CD4-positive, alpha-beta T cell (primary cell): ENCODE data around the gene SERGEF. TPM values are rescaled to one million over a fixed set of nuclear protein-coding genes. Genes with fewer than 3 reads are reported as not detected.

Experiments
- ATAC-seq: fragments of 200-7000 bp; cut with Tn5 transposase; one replicate; pipeline ENCODE4 v1.10.0; 2022; ENCODE audit warnings: mild to moderate bottlenecking; ENCODE audit not compliant: poor library complexity
- CTCF ChIA-PET: fragments of 350-600 bp; sonication (Branson Sonifier 250); formaldehyde crosslinking; loops from one replicate; lab custom pipeline; 2021; ENCODE audit warnings: antibody characterized with exemption, inconsistent platforms; lab: Charles Lee
- POLR2A ChIA-PET: fragments of 350-600 bp; sonication (Branson Sonifier 250); formaldehyde crosslinking; loops from one replicate; lab custom pipeline; 2021; ENCODE audit warnings: antibody characterized with exemption, inconsistent platforms; lab: Charles Lee
- DNase-seq, 14 experiments: peaks; one replicate each; pipeline ENCODE4 v3.0.0-alpha.2; 2013 to 2020; ENCODE audit warnings: mixed read lengths in 2 of 14
- H3K27ac ChIP-seq, 2 donors: one replicate each; pipeline versions ENCODE4 v1.5.1 to v1.7.0; 2013; ENCODE audit warnings: low read length in 2 of 2, low read depth in 1 of 2, mild to moderate bottlenecking in 1 of 2
- H3K27me3 ChIP-seq, 2 experiments: 1 replicate in 1 of 2; 2 replicates in 1 of 2; pipeline versions ENCODE4 v1.6.1 to v1.7.0; 2013; ENCODE audit warnings: low read length in 2 of 2, control low read depth in 1 of 2, mild to moderate bottlenecking in 1 of 2, moderate library complexity in 1 of 2; ENCODE audit not compliant: insufficient read depth in 2 of 2, control insufficient read depth in 1 of 2
- H3K36me3 ChIP-seq: one replicate; pipeline ENCODE4 v1.6.1; 2013; ENCODE audit warnings: low read length, control low read depth; ENCODE audit not compliant: insufficient read depth
- H3K4me1 ChIP-seq: one replicate; pipeline ENCODE4 v1.6.1; 2013; ENCODE audit warnings: low read length, control low read depth; ENCODE audit not compliant: insufficient read depth
- H3K4me3 ChIP-seq: one replicate; pipeline ENCODE4 v1.5.1; 2013; ENCODE audit warnings: mild to moderate bottlenecking, low read length, moderate library complexity
- H3K9me3 ChIP-seq, 2 experiments: 1 replicate in 1 of 2; 2 replicates in 1 of 2; pipeline versions ENCODE4 v1.6.1 to v1.7.0; 2013; ENCODE audit warnings: low read length in 2 of 2, mild to moderate bottlenecking in 2 of 2, control low read depth in 1 of 2, moderate library complexity in 1 of 2; ENCODE audit not compliant: control insufficient read depth in 1 of 2, insufficient read depth in 1 of 2
- H3K27ac Mint-ChIP-seq: one replicate; pipeline ENCODE4 v1.8.0; 2020; ENCODE audit warnings: mixed read lengths
- H3K27me3 Mint-ChIP-seq: one replicate; pipeline ENCODE4 v1.8.0; 2021; ENCODE audit warnings: mixed read lengths
- H3K36me3 Mint-ChIP-seq: one replicate; pipeline ENCODE4 v1.8.0; 2021; ENCODE audit warnings: low read depth, mixed read lengths
- H3K4me1 Mint-ChIP-seq: one replicate; pipeline ENCODE4 v1.8.0; 2021; ENCODE audit warnings: low read depth, mixed read lengths
- H3K4me3 Mint-ChIP-seq: one replicate; pipeline ENCODE4 v1.8.0; 2020; ENCODE audit warnings: mild to moderate bottlenecking, mixed read lengths
- H3K9me3 Mint-ChIP-seq: one replicate; pipeline ENCODE4 v1.8.0; 2020; ENCODE audit warnings: mixed read lengths
- intact Hi-C, 2 experiments: fragments of 100-400 bp; cut with DNase I in 1 of 2; cut with micrococcal nuclease in 1 of 2; formaldehyde crosslinking; loops; one replicate each; pipeline versions ENCODE4 v1.15.1 to v1.9.0; 2023 to 2025; cut with DNase I, micrococcal nuclease
- total RNA-seq, 174 experiments: library from RNA in 2 of 174; stranded (reverse) in 2 of 174; gene quantifications; one replicate each; pipeline ENCODE4 v1.2.3 and lab custom pipeline; 2021 to 2026
- TF ChIP-seq, protein P1 (sequence below): fragments of 200-600 bp; IDR thresholded peaks from one replicate; pipeline ENCODE4 v1.8.0; 2022; ENCODE audit warnings: antibody characterized with exemption, mild to moderate bottlenecking

SERGEF gene
- total RNA-seq, 2 experiments from 2014 or later, result 35.2 to 37.1 TPM

DNA sequence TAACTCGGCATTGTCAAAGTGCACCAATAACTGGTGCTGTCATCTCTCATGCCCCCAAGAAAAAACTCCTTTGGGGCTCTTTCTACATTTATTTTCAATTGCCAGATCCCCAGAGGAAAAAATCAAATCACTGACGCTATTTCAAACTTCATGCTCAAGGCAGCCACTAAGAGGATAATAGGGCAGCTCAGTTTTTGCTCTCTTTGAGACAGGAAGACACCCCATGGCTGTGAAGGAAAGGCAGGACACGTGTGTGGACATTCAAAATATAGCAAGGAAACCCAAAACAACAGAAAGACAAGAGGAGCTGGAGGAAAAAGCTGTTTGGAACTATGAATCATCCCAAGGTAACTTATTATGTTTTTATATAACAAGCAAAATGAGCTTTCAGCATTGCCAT, 83.7 kb downstream of the SERGEF start:
- no peak overlapping the region for H3K4me3 ChIP-seq
- no peaks in the 10 kb centered on the region for H3K4me1 Mint-ChIP-seq
- H3K36me3 ChIP-seq, result peaks cover 22% of the 10 kb centered on the region
- no peak overlapping the region for H3K27ac ChIP-seq
- POLR2A ChIA-PET, result no interaction called here
- CTCF ChIA-PET, result no interaction called here
- H3K4me3 Mint-ChIP-seq, result no peak overlapping the region
- intact Hi-C loops, result no loop called here
- H3K36me3 Mint-ChIP-seq, result peaks cover 84% of the 10 kb centered on the region
- ATAC-seq, result no peak
- no peaks in the 10 kb centered on the region for H3K27me3 Mint-ChIP-seq
- TF ChIP-seq, protein P1, sequence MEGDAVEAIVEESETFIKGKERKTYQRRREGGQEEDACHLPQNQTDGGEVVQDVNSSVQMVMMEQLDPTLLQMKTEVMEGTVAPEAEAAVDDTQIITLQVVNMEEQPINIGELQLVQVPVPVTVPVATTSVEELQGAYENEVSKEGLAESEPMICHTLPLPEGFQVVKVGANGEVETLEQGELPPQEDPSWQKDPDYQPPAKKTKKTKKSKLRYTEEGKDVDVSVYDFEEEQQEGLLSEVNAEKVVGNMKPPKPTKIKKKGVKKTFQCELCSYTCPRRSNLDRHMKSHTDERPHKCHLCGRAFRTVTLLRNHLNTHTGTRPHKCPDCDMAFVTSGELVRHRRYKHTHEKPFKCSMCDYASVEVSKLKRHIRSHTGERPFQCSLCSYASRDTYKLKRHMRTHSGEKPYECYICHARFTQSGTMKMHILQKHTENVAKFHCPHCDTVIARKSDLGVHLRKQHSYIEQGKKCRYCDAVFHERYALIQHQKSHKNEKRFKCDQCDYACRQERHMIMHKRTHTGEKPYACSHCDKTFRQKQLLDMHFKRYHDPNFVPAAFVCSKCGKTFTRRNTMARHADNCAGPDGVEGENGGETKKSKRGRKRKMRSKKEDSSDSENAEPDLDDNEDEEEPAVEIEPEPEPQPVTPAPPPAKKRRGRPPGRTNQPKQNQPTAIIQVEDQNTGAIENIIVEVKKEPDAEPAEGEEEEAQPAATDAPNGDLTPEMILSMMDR, result no peak
- DNase-seq, result no peak
- no peaks in the 10 kb centered on the region for H3K4me1 ChIP-seq
- H3K9me3 Mint-ChIP-seq, result peaks cover 3% of the 10 kb centered on the region
- H3K9me3 ChIP-seq, result no peaks in the 10 kb centered on the region
- no peaks in the 10 kb centered on the region for H3K27me3 ChIP-seq
- H3K27ac Mint-ChIP-seq, result no peak overlapping the region

DNA sequence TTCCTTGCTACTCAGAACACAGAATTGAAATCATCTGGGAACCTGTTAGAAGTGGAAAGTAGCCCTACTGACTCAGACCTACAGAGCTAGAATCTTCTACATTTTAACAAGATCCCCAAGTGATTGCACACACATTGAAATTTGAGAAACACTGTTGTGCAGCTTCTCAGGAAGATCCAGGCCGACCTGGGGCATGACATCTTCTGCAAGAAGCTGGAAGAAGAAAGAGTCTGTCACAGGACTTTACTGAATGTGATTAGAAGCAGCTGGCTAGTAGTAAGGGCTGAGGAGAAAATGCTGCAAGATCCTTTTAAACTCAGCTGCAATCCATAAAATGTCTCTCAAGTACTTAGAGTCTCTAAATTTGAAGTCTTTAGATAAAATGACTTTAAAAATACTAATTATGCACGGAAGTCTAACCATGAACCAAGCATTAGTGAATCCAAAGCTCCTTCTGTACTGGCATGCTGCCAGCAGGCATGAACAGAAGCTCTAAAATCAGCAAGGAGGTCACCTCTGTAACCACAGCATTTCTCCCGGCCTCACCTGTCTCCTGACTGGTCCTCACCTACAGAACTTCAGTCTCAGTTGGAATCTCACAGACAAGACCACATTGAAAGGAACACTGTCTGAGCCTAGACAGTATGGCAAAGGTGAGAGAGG, 85.0 kb downstream of the SERGEF start:
- Histone ChIP-seq H3K36me3 (peaks cover 31% of the 10 kb centered on the region), H3K27ac (no peak overlapping the region), H3K27me3 (no peaks in the 10 kb centered on the region), H3K4me3 (no peak overlapping the region), H3K9me3 (no peaks in the 10 kb centered on the region), H3K4me1 (no peaks in the 10 kb centered on the region)
- H3K27me3 Mint-ChIP-seq, result no peaks in the 10 kb centered on the region
- DNase-seq, result no peak
- POLR2A ChIA-PET, result no interaction called here
- no peaks in the 10 kb centered on the region for H3K4me1 Mint-ChIP-seq
- H3K27ac Mint-ChIP-seq, result no peak overlapping the region
- CTCF ChIA-PET, result no interaction called here
- TF ChIP-seq, protein P1, result no peak
- ATAC-seq, result no peak
- peaks cover 86% of the 10 kb centered on the region for H3K36me3 Mint-ChIP-seq
- H3K4me3 Mint-ChIP-seq, result no peak overlapping the region
- intact Hi-C loops, result no loop called here
- peaks cover 3% of the 10 kb centered on the region for H3K9me3 Mint-ChIP-seq

DNA sequence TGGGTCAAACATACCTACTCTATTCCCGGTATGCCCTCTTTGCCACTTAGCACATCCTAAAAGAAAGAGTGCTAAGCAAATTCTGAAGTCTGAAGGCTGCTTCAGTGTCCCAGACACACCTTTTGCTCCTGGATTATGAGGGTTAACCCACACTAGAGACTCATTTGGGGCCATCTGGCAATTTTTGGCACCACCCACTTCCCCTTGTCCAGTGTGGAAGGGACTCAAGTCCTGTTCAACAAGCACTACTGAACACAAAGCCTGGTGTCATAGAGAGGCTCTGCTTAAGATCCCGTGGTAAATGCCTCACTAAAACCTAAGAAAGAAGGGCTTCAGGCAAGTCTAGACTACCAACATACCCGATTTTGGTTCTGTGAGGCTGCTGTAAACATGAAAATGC, 85.8 kb downstream of the SERGEF start:
- ATAC-seq (no peak), DNase-seq (no peak)
- no peaks in the 10 kb centered on the region for H3K9me3 Mint-ChIP-seq
- H3K4me3 Mint-ChIP-seq, result no peak overlapping the region
- H3K36me3 Mint-ChIP-seq, result peaks cover 86% of the 10 kb centered on the region
- H3K36me3 ChIP-seq, result peaks cover 37% of the 10 kb centered on the region
- no peaks in the 10 kb centered on the region for H3K4me1 Mint-ChIP-seq
- no peaks in the 10 kb centered on the region for H3K4me1 ChIP-seq
- H3K27ac Mint-ChIP-seq, result no peak overlapping the region
- H3K27ac ChIP-seq, result no peak overlapping the region
- intact Hi-C loops, result no loop called here
- no peak overlapping the region for H3K4me3 ChIP-seq
- no peaks in the 10 kb centered on the region for H3K27me3 Mint-ChIP-seq
- CTCF ChIA-PET, result no interaction called here
- no peaks in the 10 kb centered on the region for H3K9me3 ChIP-seq
- POLR2A ChIA-PET, result no interaction called here
- H3K27me3 ChIP-seq, result no peaks in the 10 kb centered on the region
- TF ChIP-seq, protein P1, result no peak
